ENCODE data around the gene KMT5C.
A peak's percentile ranks its signal among the peaks of the same experiment; 100 is the strongest.

KMT5C gene

DNA sequence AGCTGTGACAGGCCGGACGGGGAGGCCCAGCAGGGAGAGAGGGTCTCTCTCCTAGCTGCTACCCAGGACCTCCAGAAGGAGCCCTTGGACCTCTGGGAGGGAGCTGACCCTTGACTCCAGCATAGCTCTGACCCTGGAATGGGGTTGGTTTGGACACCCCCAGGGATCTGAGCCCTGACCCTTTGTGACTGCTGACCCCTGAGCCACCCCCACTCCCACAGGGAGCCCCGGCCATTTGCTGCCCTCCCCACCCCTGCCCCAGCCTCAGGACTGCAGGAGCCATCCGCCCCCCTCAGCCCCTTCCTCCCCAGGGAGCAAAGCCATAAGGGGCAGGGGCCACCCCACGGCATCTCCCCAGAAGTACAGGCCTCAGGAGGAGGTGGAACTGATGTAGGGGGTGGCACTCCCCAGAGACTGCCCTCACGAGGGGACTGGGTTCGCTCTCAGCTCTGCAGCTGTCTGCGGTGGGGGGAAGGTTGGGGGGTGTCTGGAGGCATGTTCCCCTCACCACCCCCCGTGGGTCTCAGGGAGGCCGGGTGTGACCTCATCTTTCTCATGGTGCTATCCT, 7.8 kb downstream of the KMT5C start:
- H3K4me3 ChIP-seq (ENCODE audit: low read length in 2 of 2) = no peak overlapping the region
- peaks cover 2 to 3% of the 10 kb centered on the region in 2 donors for H3K36me3 ChIP-seq (ENCODE audit: control insufficient read depth in 2 of 2, insufficient read depth in 2 of 2, low read length in 2 of 2)
- H3K4me1 ChIP-seq (ENCODE audit: control insufficient read depth, insufficient read depth, low read length) = peaks cover 8% of the 10 kb centered on the region
- H3K9me3 ChIP-seq (ENCODE audit: control insufficient read depth in 2 of 2, low read length in 2 of 2) = no peaks in the 10 kb centered on the region
- no peak overlapping the region for H3K27ac ChIP-seq (ENCODE audit: low read length)
- H3K27me3 ChIP-seq (ENCODE audit: control insufficient read depth in 1 of 2, insufficient read depth in 2 of 2, low read length in 2 of 2) = peaks cover 18 to 24% of the 10 kb centered on the region in 2 donors
- H3K9ac ChIP-seq (ENCODE audit: low read length in 2 of 2) = no peak overlapping the region

DNA sequence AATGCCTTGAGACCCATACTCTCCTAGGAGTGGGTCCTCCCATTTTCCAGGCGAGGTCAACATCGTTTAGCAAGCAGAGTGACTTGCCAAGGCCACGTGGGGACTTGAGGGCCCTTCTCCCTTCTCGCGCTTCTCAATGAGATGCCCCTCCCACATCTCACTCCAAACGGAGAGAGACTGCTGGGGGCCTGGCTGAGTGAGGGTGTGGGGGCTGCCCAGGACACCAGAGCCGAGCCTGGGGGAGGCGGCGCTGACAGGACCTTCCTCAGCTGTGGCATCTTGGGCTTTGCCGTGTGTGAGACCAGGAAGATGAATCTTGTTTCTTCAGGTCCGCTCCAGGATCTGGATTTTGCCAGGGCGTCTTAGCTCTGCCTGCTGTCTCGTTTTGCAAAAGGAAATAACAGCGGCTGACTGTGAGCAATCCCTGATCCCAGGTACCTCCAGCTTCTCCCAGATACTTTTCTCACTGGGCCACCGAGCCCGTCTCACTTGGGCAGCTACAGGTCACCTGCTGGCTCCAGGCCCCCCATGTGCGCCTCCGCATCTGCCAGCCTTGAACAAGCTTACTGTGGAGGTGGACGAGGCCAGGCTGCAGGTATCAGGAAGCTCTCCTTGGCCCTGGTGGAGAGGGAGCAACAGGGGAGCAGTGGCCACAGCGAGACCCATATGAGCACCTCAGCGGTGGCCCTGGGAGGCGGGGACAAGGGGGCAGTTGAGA, 8.8 kb downstream of the KMT5C start:
- peaks cover 11% of the 10 kb centered on the region for H3K4me1 ChIP-seq (ENCODE audit: control insufficient read depth, insufficient read depth, low read length)
- H3K9ac ChIP-seq (ENCODE audit: low read length in 2 of 2) = no peak overlapping the region

DNA sequence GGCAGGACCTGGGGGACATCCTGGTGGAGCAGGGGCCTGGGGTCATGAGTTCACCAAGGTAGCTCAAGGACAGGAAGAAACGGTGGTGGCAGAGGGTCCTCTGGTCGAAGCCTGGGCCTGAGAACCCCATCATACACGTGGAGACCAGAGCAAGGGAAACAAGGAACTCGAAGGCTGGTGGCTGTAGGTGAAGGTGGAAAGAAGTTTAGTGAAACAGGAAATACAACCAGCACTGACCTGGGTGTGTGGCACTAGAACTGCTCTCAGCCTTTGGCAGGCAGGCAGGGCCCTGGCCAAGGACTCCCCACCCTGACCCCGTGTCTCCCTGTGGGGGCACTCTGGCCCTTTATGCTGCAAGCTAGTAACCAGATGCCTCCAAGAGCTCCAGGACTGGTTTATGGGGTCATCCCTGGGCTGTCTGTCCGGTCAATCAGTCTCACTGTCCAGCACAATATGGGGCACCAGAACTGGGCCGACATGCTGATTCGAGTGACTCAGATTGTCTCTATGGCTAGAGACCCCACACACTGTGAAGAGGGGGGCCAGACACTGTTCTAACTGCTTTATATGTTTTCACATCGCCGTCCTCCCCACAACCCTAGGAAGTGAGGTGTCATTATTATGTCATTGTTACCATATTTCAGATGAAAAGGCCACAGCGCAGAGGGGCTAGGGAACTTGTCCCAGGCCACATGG, 11.1 kb downstream of the KMT5C start:
- Histone ChIP-seq H3K4me3 (ENCODE audit: low read length in 2 of 2) (no peak overlapping the region), H3K4me1 (ENCODE audit: control insufficient read depth, insufficient read depth, low read length) (peaks cover 10% of the 10 kb centered on the region), H3K9ac (ENCODE audit: low read length in 2 of 2) (no peak overlapping the region), H3K27ac (ENCODE audit: low read length) (no peak overlapping the region), H3K27me3 (ENCODE audit: control insufficient read depth in 1 of 2, insufficient read depth in 2 of 2, low read length in 2 of 2) (peaks cover 39 to 50% of the 10 kb centered on the region in 2 donors), H3K9me3 (ENCODE audit: control insufficient read depth in 2 of 2, low read length in 2 of 2) (no peaks in the 10 kb centered on the region), H3K36me3 (ENCODE audit: control insufficient read depth in 2 of 2, insufficient read depth in 2 of 2, low read length in 2 of 2) (no peaks in the 10 kb centered on the region)

More for the DNA sequence above, 8.8 kb downstream of the KMT5C start:
- Histone ChIP-seq H3K36me3 (ENCODE audit: control insufficient read depth in 2 of 2, insufficient read depth in 2 of 2, low read length in 2 of 2) (no peaks in the 10 kb centered on the region), H3K4me3 (ENCODE audit: low read length in 2 of 2) (no peak overlapping the region), H3K27me3 (ENCODE audit: control insufficient read depth in 1 of 2, insufficient read depth in 2 of 2, low read length in 2 of 2) (peaks cover 28 to 33% of the 10 kb centered on the region in 2 donors), H3K27ac (ENCODE audit: low read length) (no peak overlapping the region), H3K9me3 (ENCODE audit: control insufficient read depth in 2 of 2, low read length in 2 of 2) (no peaks in the 10 kb centered on the region)

DNA sequence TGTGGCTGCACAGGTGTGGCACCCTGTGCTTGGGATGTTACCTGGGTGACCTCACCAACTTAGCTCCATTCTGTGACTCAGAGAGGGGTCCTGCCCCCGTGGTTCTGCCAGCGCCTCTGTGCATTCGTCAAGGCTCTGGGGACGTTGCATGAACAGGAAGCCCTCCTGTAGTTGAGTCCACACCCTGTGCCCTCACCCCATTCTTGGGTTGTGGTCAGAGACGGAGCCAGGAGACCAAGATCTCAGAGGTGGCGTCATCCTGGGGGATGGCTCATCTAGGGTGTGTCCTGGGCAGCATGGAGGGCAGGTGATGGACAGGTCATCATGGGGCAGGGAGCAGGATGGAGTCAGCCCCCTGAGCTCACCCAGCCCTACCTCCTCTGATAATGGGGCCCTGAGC, 12.4 kb downstream of the KMT5C start:
- Histone ChIP-seq H3K27ac (ENCODE audit: low read length) (no peak overlapping the region), H3K4me3 (ENCODE audit: low read length in 2 of 2) (no peak overlapping the region), H3K9me3 (ENCODE audit: control insufficient read depth in 2 of 2, low read length in 2 of 2) (no peaks in the 10 kb centered on the region), H3K4me1 (ENCODE audit: control insufficient read depth, insufficient read depth, low read length) (peaks cover 6% of the 10 kb centered on the region), H3K36me3 (ENCODE audit: control insufficient read depth in 2 of 2, insufficient read depth in 2 of 2, low read length in 2 of 2) (no peaks in the 10 kb centered on the region), H3K27me3 (ENCODE audit: control insufficient read depth in 1 of 2, insufficient read depth in 2 of 2, low read length in 2 of 2) (peaks cover 42 to 50% of the 10 kb centered on the region in 2 donors), H3K9ac (ENCODE audit: low read length in 2 of 2) (no peak overlapping the region)

DNA sequence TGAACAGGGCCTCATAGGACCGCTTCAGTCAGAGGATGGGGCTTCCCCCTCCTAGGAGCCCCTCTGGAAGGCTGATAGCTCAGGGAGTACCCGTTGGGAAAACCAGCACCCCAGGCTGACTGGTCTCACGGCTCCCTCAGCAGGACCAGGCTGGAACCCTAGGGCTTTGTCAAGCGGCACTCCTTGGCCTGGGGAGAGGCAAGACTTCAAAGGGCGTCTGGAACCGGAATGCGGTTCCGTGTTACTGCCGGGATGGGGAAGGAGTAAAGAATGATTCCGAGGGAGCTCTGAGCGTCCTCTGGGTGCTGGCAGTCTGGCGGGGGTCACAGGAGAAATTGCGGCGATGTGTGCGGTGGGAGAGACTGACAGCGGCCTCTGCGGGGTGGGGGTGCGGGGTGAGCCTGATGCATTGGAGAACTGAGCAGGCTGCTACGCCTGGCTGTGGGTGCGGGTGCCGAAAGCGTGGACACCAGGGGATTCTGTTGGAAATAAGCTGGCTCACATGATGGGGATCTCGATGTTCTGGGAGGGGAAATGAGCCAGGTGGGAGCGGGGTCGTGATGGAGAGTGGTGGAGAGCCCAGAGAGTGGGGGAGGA, 13.0 kb downstream of the KMT5C start:
- H3K9me3 ChIP-seq (ENCODE audit: control insufficient read depth in 2 of 2, low read length in 2 of 2) = no peaks in the 10 kb centered on the region
- H3K27ac ChIP-seq (ENCODE audit: low read length) = no peak overlapping the region
- no peaks in the 10 kb centered on the region for H3K36me3 ChIP-seq (ENCODE audit: control insufficient read depth in 2 of 2, insufficient read depth in 2 of 2, low read length in 2 of 2)
- H3K9ac ChIP-seq (ENCODE audit: low read length in 2 of 2) = no peak overlapping the region
- peaks cover 46 to 50% of the 10 kb centered on the region in 2 donors for H3K27me3 ChIP-seq (ENCODE audit: control insufficient read depth in 1 of 2, insufficient read depth in 2 of 2, low read length in 2 of 2)
- peaks cover 6% of the 10 kb centered on the region for H3K4me1 ChIP-seq (ENCODE audit: control insufficient read depth, insufficient read depth, low read length)
- H3K4me3 ChIP-seq (ENCODE audit: low read length in 2 of 2) = no peak overlapping the region

DNA sequence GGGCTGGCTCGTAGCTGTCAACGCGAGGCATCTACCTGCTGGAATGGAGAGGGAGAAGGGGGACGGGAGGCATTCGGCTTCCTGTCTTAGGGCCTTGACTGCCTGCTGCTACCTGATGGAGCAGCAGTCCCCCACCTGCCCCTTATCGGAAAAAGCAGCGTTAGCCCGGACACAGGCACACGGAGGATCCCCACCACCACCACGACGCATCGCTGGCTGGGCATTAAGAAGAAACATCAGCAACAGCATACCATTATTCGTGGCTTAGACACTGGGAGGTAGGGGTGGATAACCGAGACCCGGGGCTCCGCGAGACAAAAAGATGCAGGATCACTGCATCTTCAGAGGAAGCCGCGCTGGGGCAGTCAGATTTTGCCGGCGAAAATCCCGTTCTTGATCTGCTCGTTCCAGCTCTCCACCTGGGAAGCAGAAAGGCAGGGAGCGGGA, 13.7 kb downstream of the KMT5C start:
- Histone ChIP-seq H3K27ac (ENCODE audit: low read length) (no peak overlapping the region), H3K4me1 (ENCODE audit: control insufficient read depth, insufficient read depth, low read length) (peaks cover 6% of the 10 kb centered on the region), H3K36me3 (ENCODE audit: control insufficient read depth in 2 of 2, insufficient read depth in 2 of 2, low read length in 2 of 2) (no peaks in the 10 kb centered on the region), H3K9ac (ENCODE audit: low read length in 2 of 2) (no peak overlapping the region), H3K9me3 (ENCODE audit: control insufficient read depth in 2 of 2, low read length in 2 of 2) (no peaks in the 10 kb centered on the region), H3K27me3 (ENCODE audit: control insufficient read depth in 1 of 2, insufficient read depth in 2 of 2, low read length in 2 of 2) (peaks cover 46 to 50% of the 10 kb centered on the region in 2 donors), H3K4me3 (ENCODE audit: low read length in 2 of 2) (peak overlapping the region; percentile 38 to 62)

DNA sequence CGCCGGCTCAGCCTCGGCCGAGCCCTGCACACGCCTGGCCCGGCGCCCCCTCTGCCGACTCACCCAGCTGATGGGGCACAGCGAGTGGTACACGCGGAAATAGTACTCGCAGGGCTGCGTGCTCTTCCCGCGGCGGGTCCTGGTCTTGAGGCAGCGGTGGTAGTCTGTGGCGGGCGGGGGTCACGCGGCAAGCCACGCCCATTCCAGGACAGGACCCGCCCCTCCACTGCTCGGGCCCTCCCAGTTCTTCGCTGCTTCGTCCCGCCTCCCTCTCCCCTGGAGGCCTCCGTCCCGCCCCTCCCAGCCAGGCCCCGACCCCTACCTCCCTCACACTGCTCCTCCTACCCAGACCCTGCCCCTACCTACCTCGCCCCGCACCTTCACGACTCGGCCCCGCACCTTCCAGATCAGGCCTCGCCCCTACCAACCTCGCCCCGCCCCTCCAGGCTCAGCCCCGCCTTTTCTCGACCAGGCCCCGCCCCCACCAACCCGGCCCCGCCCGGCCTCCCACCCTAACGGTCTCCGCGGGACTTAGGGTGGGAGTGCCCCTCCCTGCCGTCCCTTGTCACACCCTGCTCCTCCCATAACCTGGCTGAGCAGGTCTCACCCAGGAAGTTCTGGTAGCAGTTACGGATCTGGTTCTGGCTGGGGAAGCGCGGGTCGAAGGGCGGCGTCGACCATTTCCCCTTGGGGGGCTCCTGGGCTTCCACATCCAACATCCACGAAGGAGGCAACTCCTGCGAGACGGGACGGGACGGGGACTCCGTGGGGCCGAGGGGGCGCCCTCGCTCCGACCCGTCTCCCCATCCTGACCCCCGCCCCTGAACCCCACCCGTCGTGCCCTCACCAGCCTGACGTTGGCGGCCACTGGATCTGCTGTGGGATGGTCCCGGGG, 14.4 kb downstream of the KMT5C start:
- no peak overlapping the region for H3K27ac ChIP-seq (ENCODE audit: low read length)
- H3K36me3 ChIP-seq (ENCODE audit: control insufficient read depth in 2 of 2, insufficient read depth in 2 of 2, low read length in 2 of 2) = no peaks in the 10 kb centered on the region
- no peaks in the 10 kb centered on the region for H3K9me3 ChIP-seq (ENCODE audit: control insufficient read depth in 2 of 2, low read length in 2 of 2)
- peaks cover 6% of the 10 kb centered on the region for H3K4me1 ChIP-seq (ENCODE audit: control insufficient read depth, insufficient read depth, low read length)
- peak overlapping the region; percentile 38 to 62 for H3K4me3 ChIP-seq (ENCODE audit: low read length in 2 of 2)
- H3K27me3 ChIP-seq (ENCODE audit: control insufficient read depth in 1 of 2, insufficient read depth in 2 of 2, low read length in 2 of 2) = peaks cover 46 to 50% of the 10 kb centered on the region in 2 donors
- H3K9ac ChIP-seq (ENCODE audit: low read length in 2 of 2) = no peak overlapping the region

DNA sequence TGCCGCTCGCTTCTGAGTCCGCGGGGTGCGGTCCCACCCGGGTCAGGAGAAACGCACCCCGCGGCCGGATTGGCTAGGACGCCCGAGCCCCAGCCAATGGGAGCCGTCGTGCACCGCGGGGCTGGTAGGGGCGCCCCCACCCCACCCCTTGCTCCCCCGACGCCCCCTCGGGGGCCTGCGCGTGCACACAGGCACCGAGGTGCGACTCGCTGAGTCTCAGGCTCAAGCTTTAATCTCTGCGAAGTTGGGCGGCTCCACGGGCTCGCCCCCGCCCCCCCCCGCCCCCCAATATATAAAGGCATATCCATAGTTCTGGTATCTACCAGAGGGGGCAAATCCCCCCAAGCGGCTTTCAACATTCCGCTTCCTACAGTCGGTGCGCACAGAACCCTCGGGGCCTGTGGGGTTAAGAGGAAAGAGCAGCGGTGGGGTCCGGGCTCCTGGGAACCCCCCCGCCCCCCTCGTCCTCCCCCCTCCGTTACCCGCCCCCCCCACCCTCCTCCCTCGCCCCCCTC, 15.1 kb downstream of the KMT5C start, which contains the start of gene COX6B2:
Gene COX6B2, minus strand, starts transcription at position 22 of the 515 bp plus-strand sequence. CDS start 198 bp downstream, outside the sequence.
- H3K36me3 ChIP-seq (ENCODE audit: control insufficient read depth in 2 of 2, insufficient read depth in 2 of 2, low read length in 2 of 2) = no peaks in the 10 kb centered on the region
- no peak within 1 kb of the TSS for H3K9ac ChIP-seq (ENCODE audit: low read length in 2 of 2)

DNA sequence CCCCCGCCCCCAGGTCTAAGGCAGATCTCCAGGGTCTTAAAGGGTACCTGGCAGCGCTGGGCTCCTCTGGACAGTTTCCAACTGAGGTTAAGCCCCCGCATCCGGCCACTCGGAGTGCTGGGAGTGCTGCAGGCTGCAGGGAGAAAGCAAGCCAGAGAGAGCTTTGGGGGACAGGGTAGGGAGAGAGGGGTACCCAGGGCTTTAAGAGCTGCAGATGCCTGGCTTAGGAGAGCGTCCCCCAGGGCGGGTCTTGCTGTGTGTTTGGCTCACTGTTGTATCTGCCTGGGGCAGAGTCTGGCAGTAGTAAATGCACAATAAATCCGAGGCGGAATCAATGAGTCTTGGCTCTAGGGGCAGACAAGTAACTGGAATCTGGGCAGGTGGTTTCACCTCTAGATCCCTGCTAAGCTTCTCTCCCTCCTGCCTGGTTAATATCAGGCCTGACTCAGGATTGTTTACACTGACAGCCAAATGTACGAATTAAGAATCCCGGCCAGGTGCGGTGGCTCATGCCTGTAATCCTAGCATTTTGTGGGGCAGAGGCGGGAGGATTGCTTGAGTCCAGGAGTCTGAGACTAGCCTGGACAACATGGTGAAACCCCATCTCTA, 15.6 kb downstream of the KMT5C start:
- Histone ChIP-seq H3K9me3 (ENCODE audit: control insufficient read depth in 2 of 2, low read length in 2 of 2) (no peaks in the 10 kb centered on the region), H3K4me1 (ENCODE audit: control insufficient read depth, insufficient read depth, low read length) (peaks cover 6% of the 10 kb centered on the region), H3K27ac (ENCODE audit: low read length) (no peak overlapping the region), H3K36me3 (ENCODE audit: control insufficient read depth in 2 of 2, insufficient read depth in 2 of 2, low read length in 2 of 2) (no peaks in the 10 kb centered on the region), H3K9ac (ENCODE audit: low read length in 2 of 2) (no peak overlapping the region), H3K27me3 (ENCODE audit: control insufficient read depth in 1 of 2, insufficient read depth in 2 of 2, low read length in 2 of 2) (peaks cover 45 to 47% of the 10 kb centered on the region in 2 donors), H3K4me3 (ENCODE audit: low read length in 2 of 2) (no peak overlapping the region)

More for the DNA sequence above, 15.1 kb downstream of the KMT5C start, which contains the start of gene COX6B2:
- Histone ChIP-seq H3K27me3 (ENCODE audit: control insufficient read depth in 1 of 2, insufficient read depth in 2 of 2, low read length in 2 of 2) (peaks cover 46 to 50% of the 10 kb centered on the region in 2 donors), H3K4me1 (ENCODE audit: control insufficient read depth, insufficient read depth, low read length) (peaks cover 6% of the 10 kb centered on the region), H3K4me3 (ENCODE audit: low read length in 2 of 2) (peak within 1 kb of the TSS; percentile 38 to 62), H3K27ac (ENCODE audit: low read length) (no peak within 1 kb of the TSS), H3K9me3 (ENCODE audit: control insufficient read depth in 2 of 2, low read length in 2 of 2) (no peaks in the 10 kb centered on the region)

Measured in stomach smooth muscle (tissue), 2 donors.